CD4-positive, alpha-beta T cell treated with Interleukin-21 for 1 hour (primary cell): ENCODE measurements around the gene RFWD3.

Experiments
- DNase-seq: peaks from one replicate; pipeline ENCODE4 v3.0.0-alpha.2; 2020

The RFWD3 gene

DNA sequence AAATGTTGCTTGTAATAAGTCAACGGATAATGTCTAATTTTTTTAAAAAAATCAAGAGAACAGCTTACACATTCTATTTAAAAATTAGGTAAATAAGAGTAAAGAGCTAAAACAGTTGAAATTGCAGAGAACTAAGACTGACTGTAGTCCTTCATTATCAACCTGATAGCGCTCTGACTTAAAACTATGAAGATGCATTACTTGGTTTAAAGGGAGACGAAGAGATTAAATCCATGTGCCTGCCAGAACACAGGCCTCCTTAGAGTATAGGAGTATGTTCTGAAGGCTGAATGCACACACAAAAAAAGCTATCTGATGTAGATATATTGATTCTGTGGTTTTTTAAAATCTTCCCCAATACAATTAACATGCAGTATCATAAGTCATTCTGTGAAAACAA is 88.2 kb downstream of the RFWD3 start:
- no peak for DNase-seq

DNA sequence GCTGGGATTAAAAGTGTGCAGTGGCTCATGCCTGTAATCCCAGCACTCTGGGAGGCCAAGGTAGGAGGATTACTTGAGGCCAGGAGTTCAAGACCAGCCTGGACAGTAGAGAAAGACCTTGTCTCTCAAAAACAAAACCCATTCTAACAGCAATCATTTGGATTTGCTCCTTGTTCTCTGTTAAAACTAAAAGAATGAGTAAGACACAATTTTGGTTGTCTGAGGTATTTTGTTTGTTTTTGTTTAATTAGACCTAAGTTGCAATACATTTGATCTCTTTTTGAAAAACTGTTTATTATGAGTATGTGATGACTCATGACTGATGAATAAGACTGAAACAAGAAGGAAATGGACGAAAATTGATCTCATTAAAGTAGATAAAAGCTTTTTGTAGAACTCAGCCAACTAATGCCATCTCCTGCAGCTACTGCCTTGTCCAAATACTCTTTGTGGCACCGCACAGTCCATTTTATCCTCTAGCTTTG is 88.8 kb downstream of the RFWD3 start:
- DNase-seq: no peak

DNA sequence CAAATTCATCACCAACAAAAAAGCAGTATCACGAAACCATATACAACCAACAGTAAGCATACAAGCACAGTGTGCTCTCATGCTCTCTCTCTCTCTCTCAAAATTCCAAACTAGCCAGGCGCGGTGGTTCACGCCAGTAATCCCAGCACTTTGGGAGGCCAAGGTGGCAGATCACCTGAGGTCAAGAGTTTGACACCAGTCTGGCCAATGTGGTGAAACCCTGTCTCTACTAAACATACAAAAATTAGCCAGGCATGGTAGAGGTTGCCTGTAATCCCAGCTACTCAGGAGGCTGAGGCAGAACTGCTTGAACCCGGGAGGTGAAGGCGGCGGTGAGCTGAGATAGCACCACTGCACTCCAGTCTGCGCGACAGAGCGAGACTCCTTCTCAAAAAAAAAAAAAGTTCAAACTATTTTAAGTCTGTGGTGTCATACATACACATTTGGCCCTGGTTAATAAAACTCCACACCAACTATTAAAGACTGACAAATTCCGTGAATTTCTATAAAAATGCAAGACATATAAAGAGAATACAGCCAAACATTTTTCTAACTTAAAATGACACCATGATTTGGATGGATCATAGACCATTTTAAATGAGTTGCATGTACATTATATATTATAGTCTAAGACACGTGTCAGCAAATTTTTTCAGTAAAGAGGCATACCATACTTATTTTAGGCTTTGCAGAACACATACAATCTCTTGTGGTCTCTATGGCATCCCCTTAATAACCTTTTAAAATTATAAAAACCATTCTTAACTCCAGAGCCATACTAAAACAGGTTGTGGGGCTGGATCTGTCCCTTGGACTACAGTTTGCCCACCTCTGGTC is 90.7 kb downstream of the RFWD3 start:
- DNase-seq: no peak

DNA sequence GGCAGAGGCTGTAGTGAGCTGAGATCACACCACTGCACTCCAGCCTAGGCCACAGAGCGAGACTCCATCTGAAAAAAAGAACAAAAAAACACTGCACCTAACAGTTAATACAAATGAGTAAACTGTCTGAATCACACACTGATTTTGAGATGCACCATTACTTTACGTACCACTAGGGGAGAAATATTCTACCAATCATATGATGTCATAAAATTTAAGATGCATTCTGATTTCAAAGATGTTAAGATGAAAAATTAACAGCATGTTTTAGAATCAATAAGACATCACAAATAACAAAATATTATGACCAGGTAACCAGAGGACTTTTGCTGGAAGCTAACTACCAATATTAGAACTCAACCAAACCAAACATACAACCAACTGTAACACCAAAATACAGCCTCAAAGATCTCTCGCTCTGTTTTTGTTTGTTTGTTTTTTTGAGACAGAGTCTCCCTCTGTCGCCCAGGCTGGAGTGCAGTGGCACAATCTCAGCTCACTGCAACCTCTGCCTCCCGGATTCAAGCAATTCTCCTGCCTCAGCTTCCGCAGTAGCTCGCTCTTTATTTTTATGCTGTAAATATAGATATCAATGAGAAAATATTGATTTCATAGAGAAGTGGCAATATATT is 91.4 kb downstream of the RFWD3 start:
- DNase-seq: no peak

DNA sequence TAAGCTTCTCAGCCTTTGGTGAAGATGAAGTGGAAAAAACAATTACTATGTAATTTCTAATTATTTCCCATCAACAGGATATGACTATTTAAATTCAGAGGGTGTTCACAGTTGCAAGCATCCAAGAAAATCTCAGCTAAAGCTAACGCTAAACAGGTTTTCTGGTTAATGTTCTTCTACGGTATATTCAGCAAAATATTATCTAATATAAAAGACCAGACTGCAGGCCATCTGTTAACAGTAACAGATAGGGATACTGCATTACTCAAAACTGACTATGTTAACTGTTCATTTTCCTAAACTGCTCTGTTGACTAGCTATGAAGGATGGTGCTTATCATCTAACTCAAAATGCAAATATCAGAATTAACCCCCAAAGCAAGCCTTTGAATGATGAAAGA is 92.5 kb downstream of the RFWD3 start:
- no peak for DNase-seq

DNA sequence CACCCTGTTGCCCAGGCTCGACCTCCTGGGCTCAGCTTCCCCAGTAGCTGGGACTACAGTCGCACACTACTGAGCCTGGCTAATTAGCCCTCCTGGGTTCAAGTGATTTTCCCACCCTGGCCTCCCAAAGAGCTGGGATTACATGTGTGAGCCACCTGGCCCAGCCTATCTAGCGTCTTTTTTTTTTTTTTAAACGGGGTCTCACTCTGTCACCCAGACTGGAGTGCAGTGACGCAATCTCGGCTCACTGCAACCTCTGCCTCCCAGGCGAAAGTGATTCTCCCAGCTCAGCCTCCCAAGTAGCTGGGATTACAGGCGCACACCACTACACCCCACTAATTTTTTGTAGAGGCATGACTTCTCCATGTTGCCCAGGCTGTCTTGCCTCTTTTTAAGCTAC is 93.1 kb downstream of the RFWD3 start:
- no peak for DNase-seq
